HepG2 (cell line): Measurements from ENCODE around the gene HTR6. TPM values are rescaled to one million over a fixed set of nuclear protein-coding genes. Genes with fewer than 3 reads are reported as not detected.
A peak's percentile ranks its signal among the peaks of the same experiment; 100 is the strongest.

Experiments
- CREB1 ChIP-seq, 2 experiments: fragments of 450-650 bp in 1 of 2; IDR thresholded peaks; 2 replicates each; pipeline ENCODE4 v1.6.1; 2016 to 2017; ENCODE audit warnings: control low read depth in 1 of 2, mild to moderate bottlenecking in 1 of 2, missing compliant biosample characterization in 1 of 2, missing genetic modification characterization in 1 of 2
- ETS1 ChIP-seq: sonication (generic); formaldehyde crosslinking; IDR thresholded peaks from 2 replicates; pipeline ENCODE4 v1.4.0; 2020; ENCODE audit warnings: missing genetic modification reagents
- GATAD2A ChIP-seq: IDR thresholded peaks from 2 replicates; pipeline ENCODE4 v1.6.1; 2016
- GMEB2 ChIP-seq: IDR thresholded peaks from 2 replicates; pipeline ENCODE4 v1.6.1; 2016; ENCODE audit warnings: missing biosample characterization, missing genetic modification reagents, low read depth
- HDAC1 ChIP-seq: sonication (generic); formaldehyde crosslinking; IDR thresholded peaks from 2 replicates; pipeline ENCODE4 v1.5.1; 2020; ENCODE audit warnings: mild to moderate bottlenecking, missing genetic modification reagents
- ISX ChIP-seq: sonication (generic); formaldehyde crosslinking; conservative IDR thresholded peaks from 2 replicates; pipeline ENCODE4 v1.5.0; 2020; ENCODE audit warnings: missing genetic modification reagents
- JARID2 ChIP-seq: sonication (generic); formaldehyde crosslinking; IDR thresholded peaks from 2 replicates; pipeline ENCODE4 v1.8.1; 2023; ENCODE audit warnings: missing genetic modification reagents, inconsistent platforms; ENCODE audit not compliant: insufficient replicate concordance
- KLF9 ChIP-seq: IDR thresholded peaks from 2 replicates; pipeline ENCODE4 v1.6.1; 2016; ENCODE audit warnings: low read depth
- NCOA1 ChIP-seq: sonication (generic); formaldehyde crosslinking; IDR thresholded peaks from 2 replicates; pipeline ENCODE4 v1.9.0; 2021; ENCODE audit warnings: missing genetic modification reagents
- PRPF4 ChIP-seq: fragments of 200-400 bp; formaldehyde crosslinking; IDR thresholded peaks from 2 replicates; pipeline ENCODE4 v1.6.1; 2016; ENCODE audit warnings: low read length, low read depth; ENCODE audit not compliant: poor library complexity, severe bottlenecking
- RFXANK ChIP-seq: IDR thresholded peaks from 2 replicates; pipeline ENCODE4 v1.6.1; 2016
- SUZ12 ChIP-seq: fragments of 150-350 bp; IDR thresholded peaks from 2 replicates; pipeline ENCODE4 v1.6.1; 2014; ENCODE audit warnings: low read depth, low read length
- TOE1 ChIP-seq: sonication (generic); formaldehyde crosslinking; IDR thresholded peaks from 2 replicates; pipeline ENCODE4 v1.4.0; 2020; ENCODE audit warnings: mild to moderate bottlenecking, missing genetic modification reagents
- TP53 ChIP-seq: sonication (generic); formaldehyde crosslinking; conservative IDR thresholded peaks from 2 replicates; pipeline ENCODE4 v1.4.0; 2020; ENCODE audit warnings: missing genetic modification reagents
- ZFP91 ChIP-seq: sonication (generic); formaldehyde crosslinking; IDR thresholded peaks from 2 replicates; pipeline ENCODE4 v1.9.0; 2022; ENCODE audit warnings: missing genetic modification reagents, mild to moderate bottlenecking, borderline replicate concordance
- ZNF383 ChIP-seq: sonication (generic); formaldehyde crosslinking; IDR thresholded peaks from 2 replicates; pipeline ENCODE4 v1.4.0; 2020; ENCODE audit warnings: missing genetic modification reagents, mild to moderate bottlenecking, borderline replicate concordance
- ZNF577 ChIP-seq: sonication (generic); formaldehyde crosslinking; IDR thresholded peaks from 2 replicates; pipeline ENCODE4 v1.4.0; 2020; ENCODE audit warnings: mild to moderate bottlenecking, low read depth, missing genetic modification reagents, borderline replicate concordance
- ZNF766 ChIP-seq: sonication (generic); formaldehyde crosslinking; IDR thresholded peaks from 2 replicates; pipeline ENCODE4 v1.5.0; 2020; ENCODE audit warnings: missing genetic modification reagents, borderline replicate concordance
- polyA plus RNA-seq, 8 experiments: library from polyadenylated mRNA; depleted of rRNA in 3 of 8; stranded (reverse) in 7 of 8; unstranded in 1 of 8; fragments of >200 nt; fragmentation: Illumina TruSeq in 4 of 8; extraction: Trizol in 4 of 8; gene quantifications; 2 replicates each; pipeline versions ENCODE4 v1.2.1 to v1.2.3, GENCODE V29; 2011 to 2016; ENCODE audit warnings: low read depth in 4 of 8, missing spikeins in 1 of 8, mixed read lengths in 1 of 8; ENCODE audit not compliant: insufficient read depth in 1 of 8
- total RNA-seq, 5 experiments: library from RNA; depleted of rRNA; stranded (reverse); fragments of >200 nt; fragmentation: Illumina TruSeq; extraction: Trizol; gene quantifications; 2 replicates each; pipeline ENCODE4 v1.2.3, GENCODE V29; 2016; ENCODE audit warnings: low read depth in 1 of 5

The HTR6 gene
- total and polyA plus RNA-seq, 2 of the 13 experiments (the other 11 are each of a cell fraction or from before 2014, with no cell fraction given): 0.04 TPM; not detected in 1

- TF ChIP-seq ISX (CRISPR knock-in tag) (no peak), ZNF766 (CRISPR knock-in tag) (0 out of 2 replicates have a peak, but pooled peaks have one; percentile 25), KLF9 (CRISPR knock-in tag) (no peak), PRPF4 (no peak), JARID2 (CRISPR knock-in tag) (no peak), GATAD2A (CRISPR knock-in tag) (peak; percentile 91), CREB1 (IDR thresholded peaks at IDR 0.05) (no peak), CREB1 (CRISPR knock-in tag; IDR thresholded peaks at IDR 0.05) (peak; percentile 85), RFXANK (peak; percentile 31; the same call in 1 of the 2 replicates), HDAC1 (peak; percentile 50), ZNF577 (no peak), ZNF383 (CRISPR knock-in tag) (no peak), TP53 (CRISPR knock-in tag) (no peak), ETS1 (CRISPR knock-in tag) (no peak), NCOA1 (CRISPR knock-in tag) (no peak), TOE1 (CRISPR knock-in tag) (peak; percentile 77; the same call in 1 of the 2 replicates), GMEB2 (CRISPR knock-in tag) (no peak), ZFP91 (CRISPR knock-in tag) (no peak), SUZ12 (no peak)
Measured at GRCh38 chr1:19619697-19620384, 44.8 kb upstream of the HTR6 start (continued).
